ENCODE results near the gene PRKRIP1.
"Not testable (repeated sequence)": the region's sequence is repeated elsewhere in the genome, so short reads cannot be mapped to it uniquely, and the experiment has no call there.

PRKRIP1 gene

GRCh38 chr7:102432442-102433218, 36.5 kb downstream of the PRKRIP1 start:
- DNase-seq: no peak

GRCh38 chr7:102433219-102434038, 37.3 kb downstream of the PRKRIP1 start, which contains the start of gene ORAI2:
TSS of gene ORAI2 (plus strand) at chr7:102433575. CDS start at chr7:102438957, 5,382 bp downstream.
- DNase-seq: peak; percentile 76

- no peak for DNase-seq
Observed at GRCh38 chr7:102434039-102434486, 37.9 kb downstream of the PRKRIP1 start.

GRCh38 chr7:102436118-102436517, 40.0 kb downstream of the PRKRIP1 start:
- no peak for DNase-seq

GRCh38 chr7:102439963-102440795, 44.0 kb downstream of the PRKRIP1 start:
- DNase-seq: peak; percentile 87

GRCh38 chr7:102444961-102445673, 49.0 kb downstream of the PRKRIP1 start:
- no peak for DNase-seq

- no peak for DNase-seq
Observed at GRCh38 chr7:102445674-102446071, 49.5 kb downstream of the PRKRIP1 start.

GRCh38 chr7:102446387-102447156, 50.4 kb downstream of the PRKRIP1 start:
- DNase-seq: no peak

- no peak for DNase-seq
Observed at GRCh38 chr7:102447311-102447710, 51.1 kb downstream of the PRKRIP1 start.

- no peak for DNase-seq
Observed at GRCh38 chr7:102449136-102449535, 53.0 kb downstream of the PRKRIP1 start.

GRCh38 chr7:102450242-102450641, 54.1 kb downstream of the PRKRIP1 start:
- DNase-seq: no peak

- no peak for DNase-seq
Observed at GRCh38 chr7:102451371-102452054, 55.4 kb downstream of the PRKRIP1 start.

GRCh38 chr7:102452451-102452850, 56.3 kb downstream of the PRKRIP1 start:
- no peak for DNase-seq

GRCh38 chr7:102453319-102453718, 57.2 kb downstream of the PRKRIP1 start:
- DNase-seq: no peak

GRCh38 chr7:102454468-102454867, 58.3 kb downstream of the PRKRIP1 start:
- no peak for DNase-seq

GRCh38 chr7:102454932-102455331, 58.8 kb downstream of the PRKRIP1 start:
- DNase-seq: not testable (repeated sequence)

GRCh38 chr7:102455596-102455995, 59.4 kb downstream of the PRKRIP1 start:
- no peak for DNase-seq

- peak; percentile 68 for DNase-seq
Observed at GRCh38 chr7:102456327-102456726, 60.2 kb downstream of the PRKRIP1 start.

- DNase-seq: no peak
Observed at GRCh38 chr7:102457352-102457924, 61.3 kb downstream of the PRKRIP1 start.

- no peak for DNase-seq
Observed at GRCh38 chr7:102459221-102459844, 63.2 kb downstream of the PRKRIP1 start.
